T-cell (primary cell): ENCODE measurements around the gene RNF39. TPM values are rescaled to one million over a fixed set of nuclear protein-coding genes. Genes with fewer than 3 reads are reported as not detected.

Experiments
- ATAC-seq, 4 experiments: fragments of 200-7000 bp in 3 of 4; fragments of 150-1000 bp in 1 of 4; cut with Tn5 transposase; replicated peaks in 1 of 4; 1 replicate in 3 of 4; 2 replicates in 1 of 4; pipeline ENCODE4 v1.10.0; 2021; ENCODE audit warnings: moderate library complexity in 3 of 4, mild to moderate bottlenecking in 2 of 4, moderate number of reproducible peaks in 1 of 4
- CTCF ChIA-PET, 2 donors: fragments of 300-600 bp; sonication (Branson Sonifier 250); formaldehyde crosslinking; loops; one replicate each; lab custom pipeline; 2022; ENCODE audit warnings: antibody characterized with exemption in 2 of 2; lab: Charles Lee
- POLR2A ChIA-PET, 2 donors: fragments of 300-600 bp; sonication (Branson Sonifier 250); formaldehyde crosslinking; loops; one replicate each; lab custom pipeline; 2022; ENCODE audit warnings: antibody characterized with exemption in 2 of 2; lab: Charles Lee
- DNase-seq, 35 experiments: peaks; one replicate each; pipeline versions ENCODE4 v3.0.0 to v3.0.0-alpha.2; 2013 to 2023
- H3K27ac ChIP-seq: one replicate; pipeline ENCODE4 v1.5.1; 2013; ENCODE audit warnings: low read length
- H3K27me3 ChIP-seq, 2 experiments: replicated peaks in 1 of 2; 1 replicate in 1 of 2; 2 replicates in 1 of 2; pipeline versions ENCODE4 v1.6.1 to v1.7.0; 2013; ENCODE audit warnings: low read length in 1 of 2, mixed read lengths in 1 of 2; ENCODE audit not compliant: control insufficient read depth in 2 of 2, insufficient read depth in 2 of 2; ENCODE audit errors: extremely low read depth in 1 of 2
- H3K36me3 ChIP-seq, 2 donors: 1 replicate in 1 of 2; 2 replicates in 1 of 2; pipeline versions ENCODE4 v1.6.1 to v1.7.0; 2013; ENCODE audit warnings: low read length in 1 of 2; ENCODE audit not compliant: control insufficient read depth in 2 of 2, insufficient read depth in 1 of 2; ENCODE audit errors: extremely low read depth in 1 of 2
- H3K4me1 ChIP-seq, 2 experiments: 1 replicate in 1 of 2; 2 replicates in 1 of 2; pipeline versions ENCODE4 v1.6.1 to v1.7.0; 2013; ENCODE audit warnings: low read length in 2 of 2, mixed read lengths in 1 of 2; ENCODE audit not compliant: insufficient read depth in 2 of 2, control insufficient read depth in 1 of 2; ENCODE audit errors: extremely low read depth in 1 of 2
- H3K4me3 ChIP-seq, 2 donors: 1 replicate in 1 of 2; 2 replicates in 1 of 2; pipeline versions ENCODE4 v1.5.1 to v1.7.0; 2013; ENCODE audit warnings: mild to moderate bottlenecking in 2 of 2, low read length in 1 of 2, moderate library complexity in 1 of 2; ENCODE audit not compliant: control insufficient read depth in 1 of 2; ENCODE audit errors: extremely low read depth in 1 of 2
- H3K9me3 ChIP-seq: 2 replicates; pipeline ENCODE4 v1.7.0; 2013
- H3K27ac Mint-ChIP-seq, 2 donors: one replicate each; pipeline ENCODE4 v1.8.0; 2020 to 2021; ENCODE audit warnings: mild to moderate bottlenecking in 2 of 2, mixed read lengths in 2 of 2
- H3K27me3 Mint-ChIP-seq, 2 donors: one replicate each; pipeline ENCODE4 v1.8.0; 2021 to 2022; ENCODE audit warnings: mixed read lengths in 2 of 2
- H3K36me3 Mint-ChIP-seq: one replicate; pipeline ENCODE4 v1.8.0; 2021; ENCODE audit warnings: mixed read lengths
- H3K4me1 Mint-ChIP-seq, 3 donors: one replicate each; pipeline ENCODE4 v1.8.0; 2020 to 2022; ENCODE audit warnings: mixed read lengths in 3 of 3, mild to moderate bottlenecking in 1 of 3
- H3K4me3 Mint-ChIP-seq, 3 donors: one replicate each; pipeline ENCODE4 v1.8.0; 2020 to 2022; ENCODE audit warnings: mild to moderate bottlenecking in 3 of 3, mixed read lengths in 3 of 3, moderate library complexity in 3 of 3
- H3K9me3 Mint-ChIP-seq, 3 donors: one replicate each; pipeline ENCODE4 v1.8.0; 2020 to 2022; ENCODE audit warnings: mixed read lengths in 3 of 3
- WGBS: methylation state at CpG from one replicate; pipeline ENCODE4 v1.1.5; 2013; ENCODE audit warnings: missing lambda C conversion rate; ENCODE audit not compliant: insufficient coverage; 5-methylcytosine and 5-hydroxymethylcytosine counted together
- total RNA-seq, 35 experiments: library from RNA in 6 of 35; stranded (reverse) in 6 of 35; fragments of 120-200 nt in 1 of 35; gene quantifications; one replicate each; pipeline versions ENCODE4 v1.2.1 to v1.2.4 and lab custom pipeline; 2013 to 2026

The RNF39 gene
- total RNA-seq, 5 donors from 2014 or later (not counting 1 experiment from before 2014, with no cell fraction given), result not detected

- Mint-ChIP-seq H3K9me3 (no peaks in the 10 kb centered on the region), H3K4me1 (peaks cover 12 to 15% (median 14%) of the 10 kb centered on the region in 3 donors), H3K36me3 (peaks cover 45% of the 10 kb centered on the region), H3K27me3 (no peaks in the 10 kb centered on the region), H3K4me3 (no peak overlapping the region), H3K27ac (no peak overlapping the region)
- Histone ChIP-seq H3K27me3 (no peaks in the 10 kb centered on the region), H3K4me3 (no peak overlapping the region), H3K9me3 (no peaks in the 10 kb centered on the region), H3K36me3 (peaks cover 0 to 35% of the 10 kb centered on the region in 2 donors), H3K27ac (no peak overlapping the region), H3K4me1 (peaks cover 7 to 10% of the 10 kb centered on the region in 2 experiments)
- ChIA-PET POLR2A (no interaction called here), CTCF (no interaction called here)
- WGBS, result no CpG with 5 or more reads among the region's 1 CpG
- ATAC-seq, result no peak
- DNase-seq, result no peak
Observed at GRCh38 chr6:30055513-30055912, 20.1 kb downstream of the RNF39 start.

- H3K27ac Mint-ChIP-seq, result no peak overlapping the region
- peaks cover 0 to 16% (median 3%) of the 10 kb centered on the region in 3 donors for H3K4me1 Mint-ChIP-seq
- H3K4me3 Mint-ChIP-seq, result no peak overlapping the region
- H3K9me3 Mint-ChIP-seq, result no peaks in the 10 kb centered on the region
- CTCF ChIA-PET, result no interaction called here
- H3K27ac ChIP-seq, result no peak overlapping the region
- DNase-seq (no peak), ATAC-seq (no peak)
- POLR2A ChIA-PET, result no interaction called here
- 83% methylated on average over 1 of the region's 3 CpGs for WGBS
- no peaks in the 10 kb centered on the region for H3K27me3 Mint-ChIP-seq
- H3K4me3 ChIP-seq, result no peak overlapping the region
- peaks cover 0 to 35% of the 10 kb centered on the region in 2 donors for H3K36me3 ChIP-seq
- peaks cover 49% of the 10 kb centered on the region for H3K36me3 Mint-ChIP-seq
- no peaks in the 10 kb centered on the region for H3K27me3 ChIP-seq
- no peaks in the 10 kb centered on the region for H3K9me3 ChIP-seq
- no peaks in the 10 kb centered on the region for H3K4me1 ChIP-seq
Observed at GRCh38 chr6:30053682-30054081, 21.9 kb downstream of the RNF39 start.

GRCh38 chr6:30047220-30047619 lies 28.3 kb downstream of the RNF39 start:
- H3K27me3 ChIP-seq, result no peaks in the 10 kb centered on the region
- no peaks in the 10 kb centered on the region for H3K9me3 ChIP-seq
- H3K9me3 Mint-ChIP-seq, result no peaks in the 10 kb centered on the region
- H3K27ac Mint-ChIP-seq, result no peak overlapping the region
- no peak overlapping the region for H3K27ac ChIP-seq
- no peak overlapping the region for H3K4me3 Mint-ChIP-seq
- DNase-seq (no peak), ATAC-seq (peak in 1 of 4 experiments; percentile 24)
- no peaks in the 10 kb centered on the region for H3K36me3 ChIP-seq
- peaks cover 35% of the 10 kb centered on the region for H3K36me3 Mint-ChIP-seq
- H3K4me1 Mint-ChIP-seq, result peaks cover 7 to 23% (median 9%) of the 10 kb centered on the region in 3 donors
- no peaks in the 10 kb centered on the region for H3K27me3 Mint-ChIP-seq
- no CpG with 5 or more reads among the region's 2 CpGs for WGBS
- H3K4me3 ChIP-seq, result no peak overlapping the region
- ChIA-PET CTCF (no interaction called here), POLR2A (no interaction called here)
- no peaks in the 10 kb centered on the region for H3K4me1 ChIP-seq

- Histone ChIP-seq H3K4me1 (no peaks in the 10 kb centered on the region), H3K9me3 (no peaks in the 10 kb centered on the region), H3K4me3 (no peak overlapping the region), H3K27me3 (no peaks in the 10 kb centered on the region), H3K27ac (no peak overlapping the region), H3K36me3 (peaks cover 0 to 4% of the 10 kb centered on the region in 2 donors)
- H3K27ac Mint-ChIP-seq, result no peak overlapping the region
- ATAC-seq (no peak), DNase-seq (no peak)
- ChIA-PET POLR2A (no interaction called here), CTCF (no interaction called here)
- no peaks in the 10 kb centered on the region for H3K9me3 Mint-ChIP-seq
- H3K36me3 Mint-ChIP-seq, result peaks cover 25% of the 10 kb centered on the region
- H3K4me3 Mint-ChIP-seq, result no peak overlapping the region
- peaks cover 7 to 15% (median 9%) of the 10 kb centered on the region in 3 donors for H3K4me1 Mint-ChIP-seq
- H3K27me3 Mint-ChIP-seq, result no peaks in the 10 kb centered on the region
- 100% methylated on average over 1 of the region's 2 CpGs for WGBS
Observed at GRCh38 chr6:30044630-30045029, 30.9 kb downstream of the RNF39 start.

- H3K4me3 Mint-ChIP-seq, result no peak overlapping the region
- WGBS, result no CpG with 5 or more reads among the region's 2 CpGs
- no peak for DNase-seq
- ChIA-PET POLR2A (no interaction called here), CTCF (no interaction called here)
- peaks cover 22% of the 10 kb centered on the region for H3K36me3 Mint-ChIP-seq
- no peak overlapping the region for H3K27ac ChIP-seq
- no peaks in the 10 kb centered on the region for H3K27me3 Mint-ChIP-seq
- peaks cover 7 to 12% (median 9%) of the 10 kb centered on the region in 3 donors for H3K4me1 Mint-ChIP-seq
- no peaks in the 10 kb centered on the region for H3K27me3 ChIP-seq
- H3K9me3 ChIP-seq, result no peaks in the 10 kb centered on the region
- H3K9me3 Mint-ChIP-seq, result no peaks in the 10 kb centered on the region
- no peak for ATAC-seq
- H3K4me3 ChIP-seq, result no peak overlapping the region
- no peaks in the 10 kb centered on the region for H3K4me1 ChIP-seq
- H3K27ac Mint-ChIP-seq, result no peak overlapping the region
- H3K36me3 ChIP-seq, result peaks cover 0 to 4% of the 10 kb centered on the region in 2 donors
Observed at GRCh38 chr6:30043744-30044143, 31.8 kb downstream of the RNF39 start.

GRCh38 chr6:30042914-30043313 lies 32.7 kb downstream of the RNF39 start:
- no peak overlapping the region for H3K27ac Mint-ChIP-seq
- H3K9me3 ChIP-seq, result no peaks in the 10 kb centered on the region
- no peak for ATAC-seq
- H3K27ac ChIP-seq, result no peak overlapping the region
- peaks cover 21% of the 10 kb centered on the region for H3K36me3 Mint-ChIP-seq
- WGBS, result 10% methylated on average over 1 of the region's 1 CpG
- H3K4me1 Mint-ChIP-seq, result peaks cover 7 to 10% (median 9%) of the 10 kb centered on the region in 3 donors
- H3K27me3 ChIP-seq, result no peaks in the 10 kb centered on the region
- H3K4me3 Mint-ChIP-seq, result no peak overlapping the region
- ChIA-PET POLR2A (no interaction called here), CTCF (no interaction called here)
- no peak overlapping the region for H3K4me3 ChIP-seq
- H3K36me3 ChIP-seq, result peaks cover 0 to 4% of the 10 kb centered on the region in 2 donors
- H3K27me3 Mint-ChIP-seq, result no peaks in the 10 kb centered on the region
- no peak for DNase-seq
- no peaks in the 10 kb centered on the region for H3K4me1 ChIP-seq
- H3K9me3 Mint-ChIP-seq, result no peaks in the 10 kb centered on the region

- Histone ChIP-seq H3K9me3 (no peaks in the 10 kb centered on the region), H3K27me3 (no peaks in the 10 kb centered on the region), H3K36me3 (peaks cover 0 to 4% of the 10 kb centered on the region in 2 donors), H3K4me3 (no peak overlapping the region), H3K27ac (no peak overlapping the region), H3K4me1 (no peaks in the 10 kb centered on the region)
- DNase-seq (no peak), ATAC-seq (no peak)
- Mint-ChIP-seq H3K27me3 (no peaks in the 10 kb centered on the region), H3K9me3 (no peaks in the 10 kb centered on the region), H3K36me3 (peaks cover 21% of the 10 kb centered on the region), H3K4me1 (peaks cover 6 to 8% (median 7%) of the 10 kb centered on the region in 3 donors), H3K27ac (no peak overlapping the region), H3K4me3 (no peak overlapping the region)
- ChIA-PET CTCF (no interaction called here), POLR2A (no interaction called here)
- no CpG with 5 or more reads among the region's 1 CpG for WGBS
Observed at GRCh38 chr6:30042476-30042875, 33.1 kb downstream of the RNF39 start.
